ENCODE measurements around the gene MRPL41.
"Not testable (repeated sequence)": the region's sequence is repeated elsewhere in the genome, so short reads cannot be mapped to it uniquely, and the experiment has no call there.

MRPL41 gene

GRCh38 chr9:137551264-137552021 is at the start of gene MRPL41:
MRPL41 (plus strand) TSS chr9:137551879; CDS start chr9:137552082, 203 bp downstream.
- DNase-seq (ENCODE audit: low read depth in 2 of 2) = peak; percentile 72 to 86

GRCh38 chr9:137502008-137502911 is 49.4 kb upstream of the MRPL41 start:
- DNase-seq (ENCODE audit: low read depth in 2 of 2) = no peak

- DNase-seq (ENCODE audit: low read depth in 2 of 2) = no peak
These were observed 47.3 kb upstream of the MRPL41 start for GRCh38 chr9:137504432-137504777.

GRCh38 chr9:137505421-137506140 is 46.1 kb upstream of the MRPL41 start:
- DNase-seq (ENCODE audit: low read depth in 2 of 2) = no peak

- no peak for DNase-seq (ENCODE audit: low read depth in 2 of 2)
These were observed 45.4 kb upstream of the MRPL41 start for GRCh38 chr9:137506274-137506673.

GRCh38 chr9:137506702-137507171 is 44.9 kb upstream of the MRPL41 start:
- DNase-seq (ENCODE audit: low read depth in 2 of 2) = no peak

- no peak for DNase-seq (ENCODE audit: low read depth in 2 of 2)
These were observed 42.5 kb upstream of the MRPL41 start for GRCh38 chr9:137509198-137509597.

- DNase-seq (ENCODE audit: low read depth in 2 of 2) = not testable (repeated sequence)
These were observed 40.6 kb upstream of the MRPL41 start for GRCh38 chr9:137511126-137511525.

GRCh38 chr9:137511758-137512463 is 39.8 kb upstream of the MRPL41 start:
- DNase-seq (ENCODE audit: low read depth in 2 of 2) = no peak

- DNase-seq (ENCODE audit: low read depth in 2 of 2) = not testable (repeated sequence)
These were observed 38.5 kb upstream of the MRPL41 start for GRCh38 chr9:137513136-137513535.

- not testable (repeated sequence) for DNase-seq (ENCODE audit: low read depth in 2 of 2)
These were observed 37.7 kb upstream of the MRPL41 start for GRCh38 chr9:137513801-137514570.

- DNase-seq (ENCODE audit: low read depth in 2 of 2) = no peak
These were observed 36.9 kb upstream of the MRPL41 start for GRCh38 chr9:137514691-137515337.

- DNase-seq (ENCODE audit: low read depth in 2 of 2) = no peak
These were observed 36.3 kb upstream of the MRPL41 start for GRCh38 chr9:137515338-137515724.

- no peak for DNase-seq (ENCODE audit: low read depth in 2 of 2)
These were observed 35.3 kb upstream of the MRPL41 start for GRCh38 chr9:137516144-137516917.

GRCh38 chr9:137518661-137519459 is 32.8 kb upstream of the MRPL41 start:
- not testable (repeated sequence) for DNase-seq (ENCODE audit: low read depth in 2 of 2)

- no peak for DNase-seq (ENCODE audit: low read depth in 2 of 2)
These were observed 32.1 kb upstream of the MRPL41 start for GRCh38 chr9:137519553-137519952.

- DNase-seq (ENCODE audit: low read depth in 2 of 2) = no peak
These were observed 30.9 kb upstream of the MRPL41 start for GRCh38 chr9:137520614-137521404.
